PFSK-1 (cell line): ENCODE data around the gene ADAMTS3.

Experiments
- FOXP2 ChIP-seq: optimal IDR thresholded peaks from 2 replicates; pipeline ENCODE3; 2011; ENCODE audit warnings: borderline replicate concordance, control low read depth, inconsistent platforms; ENCODE audit not compliant: insufficient read depth; ENCODE audit errors: extremely low read length, extremely low read depth
- POLR2AphosphoS5 ChIP-seq: IDR thresholded peaks from 2 replicates; pipeline ENCODE4 v1.6.1; 2012; ENCODE audit warnings: low read depth, mild to moderate bottlenecking, control low read depth, low read length, moderate library complexity
- REST ChIP-seq, 2 experiments: IDR thresholded peaks; 2 replicates each; pipeline versions ENCODE4 v1.6.1 to v1.8.0; 2011 to 2012; ENCODE audit warnings: low read depth in 2 of 2, low read length in 2 of 2, control low read depth in 1 of 2, inconsistent platforms in 1 of 2, mild to moderate bottlenecking in 1 of 2, moderate library complexity in 1 of 2; ENCODE audit not compliant: insufficient read depth in 1 of 2
- SIN3A ChIP-seq: IDR thresholded peaks from 2 replicates; pipeline ENCODE4 v1.6.1; 2012; ENCODE audit warnings: mild to moderate bottlenecking, low read length, moderate library complexity, borderline replicate concordance; ENCODE audit not compliant: insufficient read depth
- TAF1 ChIP-seq: IDR thresholded peaks from 2 replicates; pipeline ENCODE4 v1.6.1; 2012; ENCODE audit warnings: low read length, control low read depth, borderline replicate concordance; ENCODE audit not compliant: insufficient read depth

The ADAMTS3 gene

GRCh38 chr4:72536443-72536842 lies 32.6 kb downstream of the ADAMTS3 start:
- TF ChIP-seq SIN3A (no peak), REST (IDR thresholded peaks at IDR 0.05; ENCODE audit: insufficient read depth in 1 of 2, low read depth in 2 of 2, low read length in 2 of 2) (no peak), FOXP2 (no peak), TAF1 (no peak), POLR2AphosphoS5 (no peak)

DNA sequence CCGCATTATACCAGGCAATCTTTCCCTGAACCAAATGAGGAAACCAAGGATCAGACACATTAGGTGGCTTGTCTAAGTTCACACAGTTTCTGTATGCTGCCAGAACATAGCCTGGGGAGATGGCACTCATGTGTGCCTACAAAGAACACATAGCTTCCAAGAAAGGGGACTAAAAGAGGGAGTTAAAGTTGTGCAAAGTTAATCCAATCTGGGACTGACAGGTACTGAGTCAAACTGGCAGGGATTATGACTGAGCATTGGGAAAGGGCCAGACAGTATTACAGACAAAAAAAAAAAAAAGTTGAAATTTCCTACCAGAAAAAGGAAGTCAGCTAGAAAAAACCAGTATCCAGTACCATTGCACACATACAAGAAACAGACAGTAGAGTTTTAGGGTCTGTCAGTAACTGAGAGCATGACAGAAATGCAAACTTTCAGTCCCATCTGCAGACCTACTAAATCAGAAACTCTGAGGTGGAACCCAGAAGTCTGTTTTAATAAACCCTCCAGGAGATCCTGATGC lies 37.2 kb downstream of the ADAMTS3 start:
- TF ChIP-seq FOXP2, result no peak
- TF ChIP-seq REST (IDR thresholded peaks at IDR 0.05; ENCODE audit: insufficient read depth in 1 of 2, low read depth in 2 of 2, low read length in 2 of 2), result no peak
- TF ChIP-seq TAF1, result no peak
- no peak for TF ChIP-seq SIN3A
- TF ChIP-seq POLR2AphosphoS5, result no peak

DNA sequence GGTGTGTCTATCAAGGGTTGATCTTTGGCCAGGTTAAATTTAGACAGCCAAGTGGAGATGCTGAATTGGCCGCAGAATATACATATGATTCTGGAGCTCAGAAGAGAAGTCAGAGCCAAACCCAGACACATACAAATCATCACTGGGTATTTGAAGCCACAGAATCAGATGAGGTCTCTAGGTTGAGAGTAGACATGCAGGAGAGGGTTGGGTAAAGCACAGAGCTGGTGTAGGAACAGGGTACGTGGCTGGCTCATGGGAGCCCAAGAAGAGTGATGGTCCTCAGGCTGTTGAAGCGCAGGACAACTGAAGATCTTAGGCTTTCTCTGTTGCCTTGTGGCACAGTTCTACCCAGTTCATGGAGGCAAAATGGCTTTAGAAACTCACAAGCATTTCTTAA lies 37.7 kb downstream of the ADAMTS3 start:
- TF ChIP-seq SIN3A, result no peak
- no peak for TF ChIP-seq REST (IDR thresholded peaks at IDR 0.05; ENCODE audit: insufficient read depth in 1 of 2, low read depth in 2 of 2, low read length in 2 of 2)

- no peak for TF ChIP-seq POLR2AphosphoS5
- TF ChIP-seq FOXP2, result no peak
- TF ChIP-seq TAF1, result no peak
- TF ChIP-seq REST (IDR thresholded peaks at IDR 0.05; ENCODE audit: insufficient read depth in 1 of 2, low read depth in 2 of 2, low read length in 2 of 2), result no peak
- no peak for TF ChIP-seq SIN3A
Observed at GRCh38 chr4:72529148-72529822, 39.7 kb downstream of the ADAMTS3 start.
